Glutamatergic neuron (in vitro differentiated cells): ENCODE data around the gene SMAP2. TPM values are rescaled to one million over a fixed set of nuclear protein-coding genes. Genes with fewer than 3 reads are reported as not detected.

Source experiments
- DNase-seq: peaks from one replicate; pipeline ENCODE4 v3.0.0; 2022
- H3K27ac Mint-ChIP-seq: one replicate; pipeline ENCODE4 v1.8.0; 2020; ENCODE audit warnings: mild to moderate bottlenecking, mixed read lengths, inconsistent platforms; ENCODE audit not compliant: unreplicated experiment
- H3K27me3 Mint-ChIP-seq: one replicate; pipeline ENCODE4 v1.8.0; 2020; ENCODE audit warnings: mild to moderate bottlenecking, moderate library complexity, mixed read lengths, inconsistent platforms; ENCODE audit not compliant: unreplicated experiment
- H3K36me3 Mint-ChIP-seq: one replicate; pipeline ENCODE4 v1.8.0; 2020; ENCODE audit warnings: mild to moderate bottlenecking, mixed read lengths, inconsistent platforms; ENCODE audit not compliant: unreplicated experiment
- H3K4me1 Mint-ChIP-seq: one replicate; pipeline ENCODE4 v1.8.0; 2020; ENCODE audit warnings: mild to moderate bottlenecking, low read depth, mixed read lengths, inconsistent platforms; ENCODE audit not compliant: unreplicated experiment
- H3K4me3 Mint-ChIP-seq: one replicate; pipeline ENCODE4 v1.8.0; 2020; ENCODE audit warnings: mild to moderate bottlenecking, mixed read lengths, inconsistent platforms; ENCODE audit not compliant: unreplicated experiment
- H3K9me3 Mint-ChIP-seq: one replicate; pipeline ENCODE4 v1.8.0; 2020; ENCODE audit warnings: mild to moderate bottlenecking, moderate library complexity, mixed read lengths, inconsistent platforms; ENCODE audit not compliant: unreplicated experiment
- CTCF ChIP-seq: fragments of 200-600 bp; sonication (generic); IDR thresholded peaks from one replicate; pipeline ENCODE4 v1.5.0; 2021; ENCODE audit not compliant: partially characterized antibody, unreplicated experiment
- total RNA-seq: library from RNA; stranded (reverse); fragmentation: NEBNext Ultra II Directional; extraction: Animal tissue kit (Norgen Biotek cat#: 25700); gene quantifications from one replicate; pipeline ENCODE4 v1.2.1, GENCODE V29; 2021; ENCODE audit not compliant: unreplicated experiment

The SMAP2 gene
- total RNA-seq, 1 donor from 2014 or later: 25.2 TPM

DNA sequence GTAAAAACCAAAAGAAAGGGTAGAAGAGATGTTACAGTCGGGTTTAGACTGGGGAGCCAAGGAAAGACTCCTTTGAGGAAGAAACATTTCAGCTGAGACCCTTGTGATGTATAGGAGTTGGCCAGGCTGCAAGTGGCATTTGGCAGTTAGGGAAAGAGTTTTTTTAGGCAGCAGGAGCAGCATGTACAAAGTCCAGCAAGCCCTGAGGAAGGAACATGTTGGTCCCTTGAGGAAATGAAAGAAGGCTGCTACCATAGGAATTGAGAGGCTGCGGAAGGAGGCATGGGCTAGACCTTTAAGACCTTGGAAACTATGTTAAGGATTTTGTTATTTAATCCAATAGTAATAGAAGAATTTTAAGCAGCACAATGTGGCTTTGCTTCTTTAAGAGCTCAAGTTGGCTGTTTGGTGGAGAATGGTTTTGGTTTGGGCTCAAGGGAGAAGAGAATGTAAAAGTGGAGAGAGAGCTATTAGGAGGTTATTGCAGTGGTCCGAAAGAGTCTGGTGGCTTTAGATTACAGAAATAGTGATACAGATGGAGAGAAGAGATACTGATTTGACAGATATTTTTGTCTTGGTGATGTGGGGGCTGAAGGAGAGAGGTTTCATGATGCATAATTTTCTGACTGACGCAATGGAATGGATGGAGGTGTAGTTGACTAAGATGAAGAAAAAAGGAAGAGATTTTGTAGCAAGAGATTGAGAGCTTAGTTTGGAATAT lies 26.6 kb downstream of the SMAP2 start:
- Mint-ChIP-seq H3K4me1 (peaks cover 4% of the 10 kb centered on the region), H3K27ac (no peak overlapping the region), H3K4me3 (no peak overlapping the region), H3K36me3 (no peaks in the 10 kb centered on the region), H3K9me3 (no peaks in the 10 kb centered on the region), H3K27me3 (no peaks in the 10 kb centered on the region)
- no peak for DNase-seq
- TF ChIP-seq CTCF: no peak

GRCh38 chr1:40401473-40402201 lies 28.1 kb downstream of the SMAP2 start:
- Mint-ChIP-seq H3K4me1 (peaks cover 4% of the 10 kb centered on the region), H3K36me3 (no peaks in the 10 kb centered on the region), H3K27ac (no peak overlapping the region), H3K27me3 (no peaks in the 10 kb centered on the region), H3K9me3 (no peaks in the 10 kb centered on the region), H3K4me3 (no peak overlapping the region)
- no peak for DNase-seq
- TF ChIP-seq CTCF: no peak

- no peaks in the 10 kb centered on the region for H3K36me3 Mint-ChIP-seq
- H3K27me3 Mint-ChIP-seq: no peaks in the 10 kb centered on the region
- no peak for DNase-seq
- H3K4me1 Mint-ChIP-seq: peaks cover 1% of the 10 kb centered on the region
- no peaks in the 10 kb centered on the region for H3K9me3 Mint-ChIP-seq
- H3K4me3 Mint-ChIP-seq: no peak overlapping the region
- H3K27ac Mint-ChIP-seq: no peak overlapping the region
- TF ChIP-seq CTCF: peak; percentile 86
Observed at GRCh38 chr1:40404670-40405462, 31.3 kb downstream of the SMAP2 start.

DNA sequence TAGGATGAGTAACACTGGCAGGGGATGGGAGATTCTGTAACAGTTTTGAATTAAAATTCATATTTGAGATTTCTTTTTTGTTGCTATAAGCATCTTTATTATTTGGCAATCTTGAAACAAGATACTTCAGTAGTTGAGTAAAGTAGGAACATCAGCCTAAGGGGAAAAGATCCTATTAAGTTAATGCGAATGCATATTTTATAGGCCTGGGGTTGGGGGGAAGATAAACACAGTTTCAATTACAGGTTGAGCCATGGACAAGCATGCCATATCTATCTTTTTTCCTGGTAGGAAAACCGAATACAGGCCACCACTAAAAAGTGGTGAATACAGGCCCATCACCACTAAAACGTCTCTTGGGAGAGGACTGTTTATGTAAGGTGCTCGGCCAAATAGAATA lies 32.3 kb downstream of the SMAP2 start:
- no peaks in the 10 kb centered on the region for H3K27me3 Mint-ChIP-seq
- no peak for TF ChIP-seq CTCF
- no peak for DNase-seq
- no peaks in the 10 kb centered on the region for H3K36me3 Mint-ChIP-seq
- H3K4me3 Mint-ChIP-seq: no peak overlapping the region
- no peaks in the 10 kb centered on the region for H3K4me1 Mint-ChIP-seq
- no peaks in the 10 kb centered on the region for H3K9me3 Mint-ChIP-seq
- H3K27ac Mint-ChIP-seq: no peak overlapping the region
